Stimulated activated CD4-positive, alpha-beta T cell treated with anti-CD3 and anti-CD28 coated beads, Interleukin-12 subunit alpha, Interleukin-12 subunit beta, amount 100 ng/mL, for 48 hours (primary cell): Measurements from ENCODE around the gene SLC10A3.

Source experiments
- DNase-seq, 3 donors: peaks; one replicate each; pipeline ENCODE4 v3.0.0-alpha.2; 2020; ENCODE audit warnings: low read depth in 2 of 3, low spot score in 1 of 3

Gene SLC10A3

GRCh38 chrX:154484255-154485149, 5.9 kb downstream of the SLC10A3 start:
- no peak for DNase-seq

- no peak for DNase-seq
These were observed 7.1 kb downstream of the SLC10A3 start for GRCh38 chrX:154483325-154483724.

- DNase-seq, result no peak
These were observed 7.6 kb downstream of the SLC10A3 start for GRCh38 chrX:154482786-154483185.

GRCh38 chrX:154481911-154482601, 8.4 kb downstream of the SLC10A3 start:
- no peak for DNase-seq

GRCh38 chrX:154481195-154481594, 9.2 kb downstream of the SLC10A3 start:
- DNase-seq, result no peak

- DNase-seq, result peak; percentile 88 to 91 (median 89)
These were observed 11.5 kb downstream of the SLC10A3 start, which contains the start of gene LAGE3 for GRCh38 chrX:154478728-154479622. Gene LAGE3, minus strand, starts transcription at chrX:154479281. Its CDS starts 366 bp downstream, at chrX:154478915.

- no peak for DNase-seq
These were observed 12.4 kb downstream of the SLC10A3 start for GRCh38 chrX:154477891-154478477.

- DNase-seq, result no peak
These were observed 13.6 kb downstream of the SLC10A3 start for GRCh38 chrX:154476821-154477220.

- no peak for DNase-seq
These were observed 16.7 kb downstream of the SLC10A3 start for GRCh38 chrX:154473683-154474082.

- no peak for DNase-seq
These were observed 17.5 kb downstream of the SLC10A3 start for GRCh38 chrX:154472685-154473632.

- no peak for DNase-seq
These were observed 18.4 kb downstream of the SLC10A3 start for GRCh38 chrX:154471839-154472684.

- no peak for DNase-seq
These were observed 19.4 kb downstream of the SLC10A3 start for GRCh38 chrX:154470914-154471568.

- DNase-seq, result no peak
These were observed 20.0 kb downstream of the SLC10A3 start for GRCh38 chrX:154470434-154470833.

GRCh38 chrX:154469880-154470279, 20.5 kb downstream of the SLC10A3 start:
- DNase-seq, result no peak

GRCh38 chrX:154469114-154469513, 21.3 kb downstream of the SLC10A3 start:
- no peak for DNase-seq

GRCh38 chrX:154468217-154468616, 22.2 kb downstream of the SLC10A3 start:
- no peak for DNase-seq

- DNase-seq, result no peak
These were observed 22.9 kb downstream of the SLC10A3 start for GRCh38 chrX:154467556-154467955.

GRCh38 chrX:154466907-154467306, 23.5 kb downstream of the SLC10A3 start:
- DNase-seq, result no peak
